Measurements from ENCODE around the gene RERG.
A peak's percentile ranks its signal among the peaks of the same experiment; 100 is the strongest.
"Not testable (repeated sequence)": the region's sequence is repeated elsewhere in the genome, so short reads cannot be mapped to it uniquely, and the experiment has no call there.

The RERG gene, protein sequence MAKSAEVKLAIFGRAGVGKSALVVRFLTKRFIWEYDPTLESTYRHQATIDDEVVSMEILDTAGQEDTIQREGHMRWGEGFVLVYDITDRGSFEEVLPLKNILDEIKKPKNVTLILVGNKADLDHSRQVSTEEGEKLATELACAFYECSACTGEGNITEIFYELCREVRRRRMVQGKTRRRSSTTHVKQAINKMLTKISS

DNA sequence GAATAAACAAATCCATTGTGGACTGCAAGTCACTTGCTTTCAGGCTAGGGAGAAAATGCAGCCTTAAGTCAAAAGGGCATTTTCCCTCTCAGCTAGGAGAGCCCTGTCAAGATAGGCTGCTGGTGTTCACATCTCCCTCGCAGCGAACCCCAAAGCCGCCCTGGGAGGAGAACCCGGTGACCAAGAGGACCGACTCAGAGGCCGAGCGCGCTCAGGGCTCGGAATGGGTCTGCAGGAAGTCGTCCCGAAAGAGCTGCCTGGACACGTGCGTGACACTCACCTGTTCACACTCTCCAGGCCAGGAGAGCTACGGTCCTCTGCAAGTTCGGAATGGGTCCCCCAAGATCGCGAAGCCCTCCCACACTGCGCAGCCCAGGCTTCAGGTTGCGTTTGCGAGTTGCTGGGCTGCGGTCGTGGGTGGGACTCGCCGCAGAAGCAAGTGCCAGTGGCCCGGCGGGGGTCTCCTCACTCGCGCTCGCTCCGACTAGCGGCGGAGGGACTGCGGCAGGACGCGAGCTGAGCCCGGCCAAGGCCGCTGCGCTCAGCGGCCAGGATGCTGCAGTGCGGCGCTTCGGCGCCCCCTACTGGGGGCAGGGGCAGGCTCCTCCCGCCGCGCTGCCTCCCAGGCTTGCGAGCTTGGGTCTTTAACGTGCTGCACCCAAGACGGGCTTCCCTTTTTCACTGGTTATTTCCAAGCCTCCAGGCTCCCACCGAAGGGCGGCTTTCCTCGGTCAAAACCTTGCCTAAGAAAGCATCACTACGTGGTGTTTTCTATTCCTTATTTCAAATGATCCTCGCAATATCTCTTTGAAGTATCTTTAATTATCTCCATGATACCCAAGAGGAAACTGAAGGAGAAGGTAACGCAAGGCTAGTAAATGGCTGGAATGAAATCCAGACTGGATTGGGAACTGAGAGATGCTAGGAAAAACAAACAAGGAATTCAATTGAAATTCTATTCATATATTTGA lies at the start of gene RERG:
Gene RERG, minus strand, starts transcription at position 503 of the 971 bp plus-strand sequence. CDS start 3,928 bp downstream, outside the sequence.
- DNase-seq = peak; percentile 86 to 94 (median 90)

DNA sequence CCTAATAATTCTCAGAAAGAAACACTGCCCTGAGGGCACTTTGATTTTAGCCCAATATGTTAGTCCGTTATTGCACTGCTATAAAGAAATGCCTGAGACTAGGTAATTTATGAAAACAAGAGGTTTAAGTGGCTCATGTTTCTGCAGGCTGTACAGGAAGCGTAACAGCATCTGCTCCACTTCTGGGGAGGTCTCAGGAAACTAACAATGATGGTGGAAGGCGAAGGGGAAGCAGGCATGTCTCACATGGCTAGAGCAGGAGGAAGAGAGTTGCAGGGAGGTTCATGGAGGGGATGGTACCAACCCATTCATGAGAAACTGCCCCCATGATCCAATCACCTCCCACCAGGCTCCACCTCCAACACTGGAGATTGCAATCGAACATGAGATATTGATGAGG lies 49.4 kb upstream of the RERG start:
- DNase-seq = peak in 1 of 3 experiments; percentile 14

DNA sequence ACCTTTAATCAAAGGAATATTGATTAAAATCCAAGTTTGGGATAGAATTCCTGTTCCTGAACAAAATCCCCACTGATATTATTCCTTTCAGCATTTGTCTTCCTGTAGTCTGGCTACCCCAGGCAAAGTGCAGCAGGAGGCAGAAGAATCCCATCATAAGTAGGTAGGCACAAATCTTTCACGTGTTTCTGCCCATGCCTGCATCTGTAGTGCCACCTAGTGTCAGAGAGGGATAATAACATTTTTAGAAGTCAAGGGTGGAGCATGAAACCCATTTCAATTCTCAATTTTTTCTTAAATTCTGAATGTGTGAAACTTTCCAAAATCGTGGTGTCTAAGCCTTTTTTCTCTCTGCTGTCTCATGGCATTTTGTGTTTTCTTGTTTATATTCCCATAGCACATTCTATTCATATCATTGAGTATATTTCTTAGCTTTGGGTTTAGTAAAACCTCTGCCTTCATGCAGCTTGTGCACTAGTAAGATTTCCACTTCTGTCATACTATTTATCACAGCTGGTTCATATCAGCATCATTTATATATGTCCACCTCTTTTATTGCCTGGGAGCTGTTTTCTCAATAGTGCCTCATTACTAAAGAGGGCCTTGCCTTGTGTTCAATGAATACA lies 47.8 kb upstream of the RERG start:
- DNase-seq = peak; percentile 48 to 89 (median 60)

DNA sequence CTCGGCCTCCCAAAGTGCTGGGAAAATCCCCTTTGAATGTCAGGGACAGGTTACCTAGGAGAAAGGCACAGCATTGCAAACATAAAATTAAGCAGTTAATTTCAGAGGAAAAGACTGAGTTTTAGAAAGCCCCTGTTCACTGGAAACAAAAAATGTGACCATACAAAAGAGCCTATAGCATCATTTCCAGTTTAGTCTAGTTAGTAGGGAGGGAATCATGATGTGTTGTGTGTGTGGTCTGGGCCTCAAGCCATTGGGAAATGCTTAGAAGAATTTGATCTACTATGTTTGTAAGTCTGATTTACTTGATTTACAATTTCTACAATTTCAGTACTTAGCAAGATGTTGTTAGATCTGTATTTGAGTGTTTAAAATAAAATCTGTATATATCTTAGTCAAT lies 47.1 kb upstream of the RERG start:
- DNase-seq = no peak

DNA sequence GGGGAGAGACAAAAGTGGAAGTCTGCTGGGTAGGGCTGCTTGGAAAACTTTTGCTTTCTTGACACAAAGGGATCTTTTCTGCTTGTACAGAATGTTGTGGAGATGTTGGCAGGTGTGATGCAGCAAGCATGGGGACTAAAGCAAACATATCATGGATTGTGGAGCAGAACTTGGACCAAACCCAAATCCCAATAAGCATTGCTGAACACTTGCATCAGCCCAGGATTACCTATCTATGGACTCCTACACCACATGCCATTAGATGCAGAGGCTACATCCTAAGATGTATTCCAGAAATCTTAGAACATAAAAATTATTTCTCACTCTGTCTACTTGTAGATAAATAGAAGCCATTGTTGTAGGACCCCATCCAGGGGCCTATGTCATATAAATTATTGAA lies 44.7 kb upstream of the RERG start:
- DNase-seq = no peak

DNA sequence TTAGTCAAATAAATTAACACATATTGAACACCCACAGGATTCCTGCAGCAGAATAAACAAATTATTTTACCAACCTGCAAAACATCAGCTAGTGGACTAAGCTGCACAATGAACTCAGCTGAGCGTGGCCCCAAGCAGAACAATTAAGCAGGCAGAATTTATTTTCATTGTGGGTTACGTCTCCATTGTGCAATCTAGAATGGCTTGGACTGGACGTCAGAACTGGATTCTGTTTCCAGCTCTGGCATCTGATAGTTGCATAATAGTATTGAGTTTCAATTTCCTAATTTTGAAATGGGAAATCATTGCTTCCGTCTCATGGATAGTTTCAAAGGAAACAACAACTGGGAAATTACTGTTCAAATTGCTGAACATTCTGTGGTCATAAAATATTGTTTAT lies 35.5 kb upstream of the RERG start:
- DNase-seq = peak in 2 of 3 experiments; percentile 23 to 80

DNA sequence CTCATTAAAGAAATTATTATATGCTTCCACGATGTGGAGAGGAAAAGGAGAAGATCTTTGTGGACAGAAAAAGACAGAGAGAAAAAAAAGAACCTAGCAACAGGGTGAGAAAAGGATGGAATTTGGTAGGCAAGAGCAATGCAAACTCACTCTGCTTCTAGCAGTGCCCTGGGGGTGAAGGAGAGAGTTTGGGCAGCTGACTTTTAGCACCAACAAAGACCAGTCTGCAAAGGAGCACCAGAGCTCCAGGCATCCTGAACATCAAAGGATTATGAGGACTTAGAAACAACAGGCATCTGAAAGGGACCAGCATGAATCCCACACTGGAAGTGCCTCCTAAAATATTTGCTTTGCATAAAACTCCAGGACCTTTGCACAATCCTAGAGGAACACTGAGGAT lies 32.8 kb upstream of the RERG start:
- peak in 1 of 3 experiments; percentile 26 for DNase-seq

DNA sequence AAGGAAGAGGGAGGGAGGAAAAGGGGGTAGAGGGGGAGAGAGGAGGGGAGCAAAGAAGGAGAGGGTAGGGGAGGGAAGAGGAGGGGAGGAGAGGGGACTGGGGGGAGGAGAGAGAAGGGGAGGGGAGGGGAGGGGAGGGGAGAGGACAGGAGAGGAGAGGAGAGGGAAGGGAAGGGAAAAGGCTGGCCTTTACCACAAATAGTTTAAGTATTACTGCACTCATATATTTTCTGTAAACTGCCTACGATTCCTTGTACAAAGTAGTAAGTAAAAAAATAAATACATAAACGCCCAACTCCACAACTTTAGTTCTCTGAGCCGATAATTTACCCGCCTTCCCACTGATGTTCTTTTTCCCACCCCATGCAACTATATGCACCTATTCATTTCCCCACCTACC lies 23.7 kb upstream of the RERG start:
- no peak for DNase-seq

DNA sequence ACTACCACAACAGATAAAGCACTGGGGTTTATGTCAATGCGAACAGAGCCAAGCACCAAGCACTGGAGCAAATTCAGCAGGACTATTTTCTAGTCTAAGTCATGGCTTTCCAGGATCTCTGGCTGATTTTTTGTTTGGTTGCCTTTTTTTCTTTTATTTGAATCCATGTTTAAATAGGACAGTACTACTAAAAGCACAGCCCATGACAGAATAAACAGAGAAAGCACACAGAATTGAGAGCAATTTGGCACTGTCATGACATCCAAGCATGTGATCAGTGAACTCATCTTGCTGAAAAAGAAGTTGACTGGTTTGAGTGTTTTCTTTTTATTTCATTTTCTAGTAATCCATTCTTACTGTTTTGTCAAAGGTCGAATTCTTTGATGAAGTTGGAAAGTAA lies 23.1 kb upstream of the RERG start:
- peak in 2 of 3 experiments; percentile 51 to 53 for DNase-seq

DNA sequence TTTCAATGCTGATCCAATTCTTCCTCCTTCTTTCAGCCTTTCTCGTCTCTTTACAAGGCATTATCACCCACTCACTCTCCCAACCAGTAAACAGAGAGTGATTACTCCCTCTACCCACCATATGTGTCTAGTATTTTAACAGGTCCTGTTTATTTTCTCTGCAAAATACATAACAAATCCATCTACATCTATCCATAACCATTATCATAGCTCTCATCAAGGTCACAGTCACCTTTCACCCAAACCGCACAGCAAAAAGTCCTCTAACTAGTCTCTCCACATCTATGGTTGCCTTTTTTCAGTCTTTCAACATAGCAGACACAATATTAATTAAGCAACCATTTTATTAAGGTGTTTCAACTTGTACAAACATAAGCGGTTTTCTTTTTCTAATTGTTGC lies 21.9 kb upstream of the RERG start:
- no peak for DNase-seq

DNA sequence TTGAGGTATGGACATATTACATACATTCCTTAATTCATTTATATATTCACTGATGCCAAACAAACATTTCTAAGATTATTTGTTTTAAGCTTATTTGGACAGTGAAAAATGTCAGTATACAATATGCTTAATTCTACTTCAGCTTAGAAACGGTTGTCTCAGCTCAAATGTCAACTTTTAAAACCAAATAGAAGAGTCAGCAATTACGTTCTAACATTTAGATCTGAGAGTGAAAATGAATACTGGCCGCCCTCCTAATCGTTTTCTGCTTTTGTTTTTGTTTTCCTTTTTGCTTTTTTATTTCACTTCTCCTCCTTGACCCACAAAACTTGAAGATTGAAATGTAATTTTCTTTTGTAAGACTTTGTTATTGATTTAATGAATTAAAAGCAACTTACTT lies 19.7 kb upstream of the RERG start:
- DNase-seq = no peak

DNA sequence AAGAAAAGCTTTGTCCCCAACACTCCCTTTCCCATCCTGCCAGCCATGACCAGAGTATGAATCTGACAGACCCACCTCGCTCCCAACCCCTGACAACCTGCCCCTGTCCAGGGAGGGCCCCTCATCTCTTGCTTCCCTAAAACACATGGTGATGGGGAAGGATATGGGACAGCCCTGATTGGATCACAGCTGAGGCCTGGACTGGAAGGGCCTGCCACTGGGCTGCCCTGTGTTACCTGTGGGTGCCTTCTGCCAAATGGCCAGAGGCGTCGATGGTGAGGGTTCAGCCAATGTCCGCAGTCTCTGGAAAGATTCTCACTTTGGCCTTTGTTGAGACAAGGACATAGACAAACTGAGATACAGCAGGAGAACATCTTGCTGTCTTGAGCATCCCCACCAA lies 13.3 kb upstream of the RERG start:
- DNase-seq = no peak

DNA sequence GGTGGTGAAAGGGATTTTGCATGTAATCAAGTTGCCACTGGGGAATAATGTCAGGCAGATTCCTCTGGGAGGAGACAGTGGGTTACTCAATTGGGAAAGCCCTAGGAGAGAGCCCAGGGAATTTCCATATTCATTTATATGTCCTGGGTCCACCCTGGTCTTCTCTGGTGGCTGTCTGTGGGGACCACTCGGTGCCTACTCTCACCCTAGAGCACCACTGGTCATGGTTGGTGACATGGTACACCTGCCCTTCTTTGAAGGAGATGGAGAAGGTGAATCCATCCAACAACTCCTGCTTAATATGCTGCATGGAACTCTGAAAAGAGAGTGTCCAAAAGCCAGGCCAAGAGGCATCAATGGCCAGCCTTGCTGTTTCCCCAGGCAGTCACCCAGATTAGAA lies 12.8 kb upstream of the RERG start:
- no peak for DNase-seq

DNA sequence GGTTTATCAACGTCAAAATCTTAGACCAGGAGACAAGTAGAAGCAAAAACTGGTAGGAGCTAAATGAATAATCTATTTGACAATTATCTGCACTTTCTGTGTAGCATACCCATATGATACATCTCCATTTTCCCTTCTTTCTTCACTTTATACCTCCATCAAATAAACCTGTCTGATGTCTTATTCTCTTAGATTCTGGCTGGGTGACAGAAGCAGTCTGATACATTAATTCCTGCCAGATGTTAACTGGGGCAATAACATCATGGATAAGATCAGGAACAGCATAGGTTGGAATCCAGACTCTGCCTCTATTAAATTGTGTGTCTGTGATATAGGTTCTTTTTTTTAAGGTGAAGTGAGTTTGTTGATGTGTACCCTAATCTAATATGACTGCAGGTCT lies 11.7 kb upstream of the RERG start:
- no peak for DNase-seq

DNA sequence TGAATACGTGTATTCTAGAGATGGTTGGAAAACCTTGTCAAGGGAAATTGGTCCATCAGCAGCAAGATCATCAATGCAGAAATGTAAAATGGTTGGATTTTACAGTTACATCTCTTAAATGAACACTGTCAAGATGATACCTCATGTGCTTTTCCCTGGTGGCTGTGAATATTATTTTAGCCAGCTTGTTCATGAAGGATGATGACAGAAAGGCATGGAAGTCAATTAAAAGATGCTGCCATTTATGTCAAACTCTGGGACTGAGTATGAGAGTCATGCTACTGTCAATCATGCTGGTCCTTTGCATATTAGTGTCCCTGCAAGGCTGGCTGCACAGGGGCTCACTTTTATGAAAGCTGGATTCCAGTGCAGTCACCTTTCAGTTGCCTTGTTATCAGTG lies 10.3 kb upstream of the RERG start:
- no peak for DNase-seq

DNA sequence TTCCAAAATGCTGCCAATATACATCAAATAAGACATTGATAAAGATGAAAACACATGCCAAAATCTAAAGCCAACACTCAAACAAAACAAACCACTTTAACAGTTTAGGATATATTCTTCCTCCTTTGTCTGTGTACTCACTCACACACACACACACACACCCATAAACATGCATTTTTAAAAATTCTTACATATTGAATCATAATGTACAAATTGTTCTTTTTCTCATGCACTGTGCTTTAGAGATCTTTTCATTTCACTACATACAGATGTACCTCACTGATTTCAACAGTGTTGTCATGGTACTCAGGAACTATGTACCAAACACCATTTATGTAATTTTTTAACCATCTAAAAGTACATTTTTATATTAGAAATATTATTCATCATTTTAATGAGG lies 9.5 kb upstream of the RERG start:
- DNase-seq = no peak

DNA sequence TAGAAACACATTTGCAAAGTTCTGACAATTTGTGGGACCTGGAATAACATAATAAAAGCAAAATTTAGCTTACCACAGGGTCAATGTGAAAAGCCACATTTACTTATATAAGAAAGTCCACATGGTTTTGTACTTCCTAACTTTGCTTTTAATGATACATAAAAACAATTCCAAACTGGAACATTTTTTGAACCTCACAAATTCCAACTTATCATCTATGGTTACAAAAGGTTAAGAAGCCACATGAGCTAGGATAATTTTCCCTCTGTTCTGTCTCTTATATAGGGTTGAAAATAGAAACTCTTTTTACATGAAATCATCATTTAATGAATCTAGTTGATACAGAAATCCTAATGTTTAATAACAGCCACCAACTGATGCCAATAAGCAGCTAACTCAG lies 8.9 kb upstream of the RERG start:
- no peak for DNase-seq

DNA sequence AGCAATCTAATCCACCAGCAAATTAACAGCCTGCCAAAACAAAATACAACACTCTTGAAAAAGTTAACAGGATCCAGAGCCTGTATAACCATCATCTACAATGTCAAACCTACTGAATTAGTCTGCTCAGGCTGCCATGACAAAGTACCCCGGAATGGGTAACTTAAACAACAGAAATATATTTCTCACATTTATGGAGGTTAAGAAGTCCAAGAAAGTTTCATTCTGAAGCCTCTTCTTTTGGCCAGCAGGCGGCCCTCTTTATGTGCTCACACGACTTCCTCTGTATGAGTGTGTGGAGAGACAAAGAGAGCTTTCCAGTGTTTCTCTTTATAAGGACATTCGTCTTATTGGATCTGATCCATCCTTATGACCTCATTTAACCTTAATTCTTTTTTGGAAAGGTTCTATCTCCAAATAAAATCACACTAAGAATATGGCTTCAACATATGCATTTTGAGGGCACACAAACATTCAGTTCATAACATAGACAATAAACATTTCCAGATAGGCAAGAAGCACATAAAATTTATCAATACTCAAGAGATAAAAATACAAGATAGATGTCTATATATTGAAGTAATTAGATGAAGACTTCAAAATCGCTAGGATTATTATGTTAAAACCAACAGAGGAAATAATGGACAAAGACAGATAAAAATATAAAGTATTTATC lies 5.9 kb upstream of the RERG start:
- DNase-seq = peak; percentile 18 to 48 (median 31)

DNA sequence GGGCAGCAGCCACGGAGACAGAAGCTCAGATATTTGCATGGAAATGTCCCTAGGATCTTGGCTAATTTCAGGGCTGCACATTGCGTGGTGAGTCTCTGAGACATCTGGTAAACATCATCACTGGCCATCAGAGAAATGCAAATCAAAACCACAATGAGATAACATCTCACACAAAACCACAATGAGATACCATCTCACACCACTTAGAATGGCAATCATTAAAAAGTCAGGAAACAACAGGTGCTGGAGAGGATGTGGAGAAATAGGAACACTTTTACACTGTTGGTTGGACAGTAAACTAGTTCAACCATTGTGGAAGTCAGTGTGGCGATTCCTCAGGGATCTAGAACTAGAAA lies 4.6 kb upstream of the RERG start:
- not testable (repeated sequence) for DNase-seq

DNA sequence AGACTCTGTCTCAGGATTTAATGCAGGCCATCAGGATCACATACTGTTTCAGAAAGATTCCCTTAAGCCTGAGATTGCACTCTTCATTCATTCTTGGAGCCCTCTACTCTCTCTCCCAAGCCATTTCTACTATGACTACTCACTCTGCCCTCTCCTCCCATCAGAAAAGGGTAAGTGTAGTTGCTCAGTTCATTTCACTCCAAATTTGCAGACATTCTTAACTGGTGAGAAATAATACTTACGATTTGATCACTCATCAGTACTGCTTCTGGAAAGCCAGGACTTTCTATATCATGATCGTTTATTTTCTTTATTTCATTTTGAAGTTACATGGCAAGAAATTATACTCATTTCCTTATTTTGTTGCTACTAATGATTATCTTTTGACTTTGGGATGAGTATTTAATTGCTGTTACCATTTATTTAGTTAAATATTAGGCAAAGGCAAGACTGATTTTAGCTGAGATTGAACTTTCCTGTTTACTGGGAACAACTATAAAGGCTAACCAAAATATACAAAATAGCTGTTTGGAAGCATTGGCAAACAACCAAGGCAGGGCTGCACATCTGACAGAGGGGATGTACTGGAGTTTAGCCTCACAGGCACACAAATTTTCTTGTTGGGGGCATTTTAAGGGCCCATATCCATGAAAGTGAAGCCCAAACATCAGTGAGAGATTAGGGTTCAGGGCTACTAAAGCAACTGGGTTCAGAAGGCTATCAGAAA lies 4.1 kb upstream of the RERG start:
- no peak for DNase-seq

DNA sequence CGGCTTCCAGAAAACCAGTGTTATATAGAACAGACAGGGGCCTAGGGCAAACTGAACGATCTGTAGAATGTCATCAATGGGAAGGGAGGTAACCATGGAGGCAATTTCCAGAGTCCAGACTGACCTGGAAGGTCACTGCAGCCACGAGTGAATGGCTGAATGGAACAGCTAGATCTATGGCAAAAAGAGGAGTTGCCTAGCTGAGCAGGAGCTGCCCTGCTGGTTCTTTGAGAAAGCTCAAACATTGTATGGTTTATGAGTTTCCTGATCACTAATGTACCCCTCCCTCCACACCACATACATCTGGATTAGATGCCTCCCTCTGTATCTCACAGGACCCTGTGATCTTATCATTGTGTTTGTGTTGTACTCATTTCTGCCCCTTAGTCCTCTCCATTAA lies 1.0 kb upstream of the RERG start:
- peak in 2 of 3 experiments; percentile 40 to 73 for DNase-seq

DNA sequence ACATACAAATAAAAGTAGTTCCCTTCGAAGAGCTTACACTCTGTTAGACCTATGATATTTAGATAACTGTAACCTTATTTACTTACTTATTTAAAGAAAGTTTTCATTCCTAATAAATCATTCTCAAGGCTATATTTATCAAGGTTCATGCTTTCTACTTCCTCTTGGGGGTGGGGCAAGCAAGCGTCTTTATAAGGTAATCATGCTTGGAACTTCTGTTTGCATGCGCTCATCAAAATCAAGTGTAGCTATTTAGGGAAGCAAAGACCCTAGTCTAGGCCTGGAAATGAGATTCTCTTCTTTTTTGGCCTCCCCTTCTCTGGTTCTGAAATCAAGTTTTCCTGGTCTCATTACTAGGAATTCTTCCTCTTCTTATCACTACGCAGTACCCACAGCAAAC lies 766 bp downstream of the RERG start:
- no peak for DNase-seq

DNA sequence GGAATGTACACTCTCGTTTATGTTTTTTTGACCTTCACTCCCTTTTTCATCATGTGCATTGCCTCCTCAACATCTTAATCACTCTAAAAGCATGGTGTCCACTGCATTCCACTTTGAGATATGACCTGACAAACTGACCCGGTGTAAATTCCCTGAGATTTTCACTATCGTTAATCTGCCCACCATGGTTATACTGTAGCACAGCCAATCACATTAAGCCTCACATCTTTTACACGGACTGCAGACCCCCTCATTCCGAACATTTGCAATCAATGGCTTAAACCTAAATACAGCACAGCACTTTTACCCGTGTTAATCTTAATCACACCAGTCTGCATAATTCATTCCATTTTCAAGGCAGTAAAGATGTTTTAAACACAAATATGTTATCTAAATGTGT lies 2.4 kb downstream of the RERG start:
- no peak for DNase-seq

Data from NCI-H1417 (cell line).